ENCODE results near the gene OPCML. TPM values are rescaled to one million over a fixed set of nuclear protein-coding genes. Genes with fewer than 3 reads are reported as not detected.

OPCML gene
- total RNA-seq, 1 experiment from 2014 or later = 0.94 TPM

- Histone ChIP-seq H3K9ac (ENCODE audit: extremely low read depth, insufficient read length, low read length) (no peak overlapping the region), H2BK12ac (ENCODE audit: insufficient read length, low read depth, low read length) (no peak overlapping the region), H3K79me1 (ENCODE audit: insufficient read depth, low read depth, low read length, poor library complexity, severe bottlenecking) (no peaks in the 10 kb centered on the region), H2BK15ac (ENCODE audit: low read depth, low read length) (no peak overlapping the region), H3K27ac (ENCODE audit: insufficient read length, low read depth, low read length) (no peak overlapping the region), H3T11ph (ENCODE audit: low read length) (no peak overlapping the region), H2BK5ac (ENCODE audit: insufficient read length, low read length) (no peak overlapping the region), H4K20me1 (ENCODE audit: control insufficient read depth, insufficient read depth, insufficient read length) (no peaks in the 10 kb centered on the region), H2AK5ac (ENCODE audit: insufficient read length, low read length) (no peak overlapping the region), H3K56ac (ENCODE audit: insufficient read length, low read depth, low read length) (no peak overlapping the region), H3K4me1 (ENCODE audit: insufficient read depth, low read length) (no peaks in the 10 kb centered on the region; the same call in 1 of the 2 replicates), H2BK20ac (ENCODE audit: low read depth, low read length, poor library complexity, severe bottlenecking) (no peak overlapping the region), H3K9me3 (ENCODE audit: control insufficient read depth, low read depth, low read length) (no peaks in the 10 kb centered on the region), H3K23ac (ENCODE audit: insufficient read length, low read depth, low read length) (no peak overlapping the region), H3K79me2 (ENCODE audit: insufficient read depth, low read length) (no peaks in the 10 kb centered on the region), H3K4me2 (ENCODE audit: insufficient read depth, insufficient read length, low read length) (no peak overlapping the region), H3K27me3 (ENCODE audit: insufficient read depth, low read length) (no peaks in the 10 kb centered on the region), H2BK120ac (ENCODE audit: low read depth, low read length, poor library complexity, severe bottlenecking) (no peak overlapping the region), H3K14ac (ENCODE audit: insufficient read depth, low read length) (no peak overlapping the region), H3K4ac (ENCODE audit: low read depth, low read length) (no peak overlapping the region), H4K91ac (ENCODE audit: insufficient read length, low read depth, low read length) (no peak overlapping the region), H4K8ac (replicated peaks; ENCODE audit: insufficient read length, low read depth, low read length) (no peak overlapping the region), H4K5ac (ENCODE audit: insufficient read length, low read depth, low read length) (no peak overlapping the region), H2AFZ (ENCODE audit: low read length) (no peak overlapping the region), H3K18ac (ENCODE audit: insufficient read length, low read depth, low read length) (no peak overlapping the region), H3K23me2 (ENCODE audit: insufficient read length, low read depth, low read length, poor library complexity, severe bottlenecking) (no peaks in the 10 kb centered on the region)
- H3K4me3 Mint-ChIP-seq = no peak overlapping the region
- peaks cover 22% of the 10 kb centered on the region for H3K27me3 Mint-ChIP-seq (ENCODE audit: low read depth)
- no peaks in the 10 kb centered on the region for H3K9me3 Mint-ChIP-seq
- TF ChIP-seq, protein P1, sequence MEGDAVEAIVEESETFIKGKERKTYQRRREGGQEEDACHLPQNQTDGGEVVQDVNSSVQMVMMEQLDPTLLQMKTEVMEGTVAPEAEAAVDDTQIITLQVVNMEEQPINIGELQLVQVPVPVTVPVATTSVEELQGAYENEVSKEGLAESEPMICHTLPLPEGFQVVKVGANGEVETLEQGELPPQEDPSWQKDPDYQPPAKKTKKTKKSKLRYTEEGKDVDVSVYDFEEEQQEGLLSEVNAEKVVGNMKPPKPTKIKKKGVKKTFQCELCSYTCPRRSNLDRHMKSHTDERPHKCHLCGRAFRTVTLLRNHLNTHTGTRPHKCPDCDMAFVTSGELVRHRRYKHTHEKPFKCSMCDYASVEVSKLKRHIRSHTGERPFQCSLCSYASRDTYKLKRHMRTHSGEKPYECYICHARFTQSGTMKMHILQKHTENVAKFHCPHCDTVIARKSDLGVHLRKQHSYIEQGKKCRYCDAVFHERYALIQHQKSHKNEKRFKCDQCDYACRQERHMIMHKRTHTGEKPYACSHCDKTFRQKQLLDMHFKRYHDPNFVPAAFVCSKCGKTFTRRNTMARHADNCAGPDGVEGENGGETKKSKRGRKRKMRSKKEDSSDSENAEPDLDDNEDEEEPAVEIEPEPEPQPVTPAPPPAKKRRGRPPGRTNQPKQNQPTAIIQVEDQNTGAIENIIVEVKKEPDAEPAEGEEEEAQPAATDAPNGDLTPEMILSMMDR (conservative IDR thresholded peaks at IDR 0.05) = no peak
- DNase-seq = no peak
- H3K27ac Mint-ChIP-seq = no peak overlapping the region
- peaks cover 19 to 20% of the 10 kb centered on the region in 2 experiments for H3K4me1 Mint-ChIP-seq
- WGBS (ENCODE audit: extremely low coverage, insufficient read length, low lambda C conversion rate) = no CpG with 5 or more reads among the region's 5 CpGs
- H3K36me3 Mint-ChIP-seq (ENCODE audit: insufficient read depth in 1 of 3, low read depth in 3 of 3) = no peaks in the 10 kb centered on the region
Observed at GRCh38 chr11:132961453-132961852, 570.8 kb downstream of the OPCML start.

Measured in H9 (cell line).